ENCODE data around the gene GRHL1.
A peak's percentile ranks its signal among the peaks of the same experiment; 100 is the strongest.

Gene GRHL1

DNA sequence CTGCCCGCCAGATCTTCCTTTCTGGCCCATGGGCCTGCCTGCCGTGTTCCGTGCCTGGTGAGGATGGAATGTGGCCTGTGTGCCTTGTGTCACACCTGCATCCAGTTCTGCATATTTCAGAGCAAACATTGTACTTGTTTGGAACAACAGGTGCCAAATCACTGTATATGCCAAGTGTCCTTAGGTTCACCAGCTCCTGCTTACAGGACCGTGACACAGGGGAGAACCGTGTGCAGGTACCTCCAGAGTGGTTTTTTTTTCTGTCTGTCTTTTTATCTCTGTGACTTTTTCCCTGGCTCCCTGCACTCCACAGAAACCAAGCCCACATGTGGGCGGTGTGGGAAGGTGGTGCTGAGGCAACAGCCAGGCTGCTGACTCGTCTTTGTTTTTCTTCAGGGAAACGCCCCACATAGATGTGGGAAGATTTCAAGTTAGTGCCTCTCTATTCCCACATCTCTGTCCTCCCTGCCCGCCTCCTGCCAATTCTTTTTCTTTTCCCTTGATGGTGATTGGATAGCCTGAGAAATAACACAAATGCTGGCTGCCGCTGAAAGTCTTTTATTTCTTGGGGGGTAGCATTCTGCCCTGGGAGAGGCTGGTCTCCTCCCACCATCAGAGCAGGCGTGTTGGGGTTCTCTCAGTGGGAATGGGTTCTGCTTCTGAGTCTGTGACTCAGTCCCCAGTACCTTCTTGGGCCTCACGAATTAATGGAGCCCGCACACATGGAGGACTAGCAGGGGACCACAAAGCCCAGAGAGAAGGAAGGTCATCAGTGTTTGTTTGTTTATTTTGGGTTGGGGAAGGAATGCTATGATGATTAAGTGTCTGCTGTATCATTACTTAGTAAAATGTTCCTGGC is 21.4 kb downstream of the GRHL1 start:
- no peak for ATAC-seq

DNA sequence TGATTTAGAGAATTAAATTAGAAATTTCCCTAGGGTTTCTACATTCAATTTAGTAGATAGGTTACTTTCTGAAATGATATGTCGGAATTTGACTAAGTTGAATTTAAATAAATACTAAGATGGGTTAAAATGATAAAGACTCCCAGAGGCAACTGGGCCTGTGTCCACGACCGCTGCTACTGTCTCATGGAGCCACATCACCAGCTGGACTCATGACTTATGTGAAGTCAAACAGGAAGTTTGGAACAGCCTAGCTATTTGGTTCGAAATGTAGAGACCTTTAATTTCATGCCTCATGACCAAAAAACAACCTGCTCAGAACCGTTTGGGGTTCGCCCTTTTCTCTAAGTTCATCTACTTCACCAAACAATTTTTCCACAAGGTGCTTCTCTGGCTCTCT is 22.2 kb downstream of the GRHL1 start:
- ATAC-seq, result no peak

- no peak for ATAC-seq
These were observed 22.9 kb downstream of the GRHL1 start for GRCh38 chr2:9974343-9974742.

DNA sequence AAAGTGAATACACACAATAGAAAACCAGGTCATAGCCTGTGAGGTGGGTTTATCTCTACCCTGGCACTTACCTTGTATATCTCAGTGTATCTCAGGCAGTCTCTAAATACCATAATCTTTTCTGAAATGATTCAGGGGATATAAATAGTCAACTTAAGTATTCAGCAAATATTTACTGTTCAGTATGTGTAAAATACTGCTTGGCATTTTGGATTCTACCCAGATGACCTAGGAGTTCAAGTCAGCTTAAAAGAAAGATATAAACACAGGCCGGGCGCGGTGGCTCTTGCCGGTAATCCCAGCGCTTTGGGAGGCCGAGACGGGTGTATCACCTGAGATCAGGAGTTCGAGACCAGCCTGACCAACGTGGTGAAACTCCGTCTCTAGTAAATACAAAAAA is 23.8 kb downstream of the GRHL1 start:
- no peak for ATAC-seq

- ATAC-seq, result peak; percentile 56 to 70
These were observed 24.4 kb downstream of the GRHL1 start for GRCh38 chr2:9975805-9976447.

- ATAC-seq, result peak in 1 of 2 donors; percentile 33
These were observed 28.5 kb downstream of the GRHL1 start for GRCh38 chr2:9979977-9980376.

DNA sequence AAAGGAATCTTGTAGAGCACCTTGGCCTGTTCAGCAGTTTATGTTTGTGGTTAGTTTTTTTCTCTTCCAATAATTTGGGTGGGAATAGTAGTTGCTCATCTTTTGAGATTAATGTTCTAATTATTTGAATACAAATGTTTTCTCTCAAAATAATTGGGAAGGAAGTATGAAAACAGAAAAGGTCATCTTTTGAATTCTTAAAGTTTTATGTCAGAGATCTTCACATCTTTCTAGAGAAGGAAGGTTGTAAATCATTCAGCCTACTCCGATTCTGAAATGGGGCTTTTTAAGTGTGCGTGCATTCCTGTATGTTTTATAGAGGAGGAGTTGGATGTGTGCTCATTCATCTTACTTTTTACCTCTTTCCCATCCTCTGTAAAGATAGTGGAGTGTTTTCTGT is 29.0 kb downstream of the GRHL1 start:
- ATAC-seq, result no peak

- ATAC-seq, result no peak
These were observed 30.2 kb downstream of the GRHL1 start for GRCh38 chr2:9981655-9982054.

DNA sequence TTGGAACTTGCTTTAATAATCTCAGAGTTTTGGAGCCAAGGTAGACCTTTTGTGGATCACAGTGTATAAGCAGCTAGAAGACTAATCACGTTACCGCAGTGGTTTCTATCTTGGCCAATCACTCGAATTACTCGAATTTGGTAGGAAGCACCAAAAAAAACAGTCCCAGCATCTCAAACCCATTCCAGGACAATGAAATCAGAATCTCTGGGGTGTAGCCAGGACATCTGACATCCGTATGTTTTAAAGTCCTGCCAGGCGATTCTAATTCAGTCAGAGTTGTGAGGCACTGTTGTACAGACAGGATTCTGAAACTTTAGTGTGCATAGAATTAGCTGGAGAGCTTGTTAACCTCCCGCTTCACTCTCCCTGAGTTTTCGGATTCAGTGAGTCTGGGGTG is 30.8 kb downstream of the GRHL1 start:
- no peak for ATAC-seq

DNA sequence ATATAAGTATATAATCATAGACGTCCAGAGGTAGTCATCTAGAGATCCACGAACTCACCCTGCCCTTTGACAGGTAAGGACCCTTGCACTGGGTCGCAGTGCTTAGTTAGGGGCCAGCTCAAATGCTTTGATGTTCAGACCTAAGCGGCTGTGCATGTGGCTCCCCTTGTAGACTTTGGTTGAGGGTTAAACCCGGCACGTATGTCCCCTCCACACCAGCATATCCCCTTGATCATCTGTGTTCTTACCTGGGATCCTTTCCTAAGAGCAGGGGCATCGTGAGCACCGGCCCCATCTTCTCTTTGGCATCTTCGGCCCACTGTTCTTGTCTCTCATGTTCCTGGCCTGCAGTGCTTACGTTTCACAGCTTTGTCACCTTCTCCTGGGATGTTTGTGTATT is 31.4 kb downstream of the GRHL1 start:
- no peak for ATAC-seq

DNA sequence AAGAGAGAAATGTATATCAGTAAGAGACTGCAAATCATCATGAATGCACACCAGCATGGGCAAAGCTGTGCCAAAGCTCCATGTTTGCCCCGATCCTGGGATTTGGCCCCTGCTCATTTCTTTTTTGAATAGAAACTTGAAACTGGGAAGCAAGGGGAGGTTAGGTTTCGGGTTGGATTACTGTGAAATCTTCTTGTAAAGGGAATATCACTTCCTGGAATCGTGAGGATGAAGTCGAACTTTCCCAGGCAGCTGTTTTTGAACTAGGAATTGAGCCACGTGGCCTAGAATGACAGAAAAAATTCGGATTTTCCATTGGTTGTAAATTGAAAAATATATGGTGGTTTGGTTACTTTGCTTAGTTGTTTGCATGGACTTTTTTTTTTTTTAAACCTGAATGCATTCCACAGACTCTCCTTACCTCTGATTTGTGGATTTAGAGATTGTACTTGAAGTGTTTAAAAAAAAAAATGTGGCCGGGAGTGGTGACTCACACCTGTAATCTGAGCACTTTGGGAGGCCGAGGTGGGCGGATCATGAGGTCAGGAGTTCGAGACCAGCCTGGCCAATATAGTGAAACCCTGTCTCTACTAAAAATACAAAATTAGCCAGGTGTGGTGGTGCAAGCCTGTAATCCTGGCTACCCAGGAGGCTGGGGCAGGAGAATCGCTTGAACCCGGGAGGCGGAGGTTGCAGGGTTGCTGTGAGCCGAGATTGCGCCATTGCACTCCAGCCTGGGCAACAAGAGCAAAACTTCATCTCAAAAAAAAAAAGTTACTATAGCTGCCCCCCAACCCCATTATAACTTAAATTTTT is 32.1 kb downstream of the GRHL1 start:
- no peak for ATAC-seq

- ATAC-seq, result peak; percentile 53 to 60
These were observed 32.8 kb downstream of the GRHL1 start for GRCh38 chr2:9984217-9984739.

GRCh38 chr2:9984871-9985480 is 33.5 kb downstream of the GRHL1 start:
- no peak for ATAC-seq

DNA sequence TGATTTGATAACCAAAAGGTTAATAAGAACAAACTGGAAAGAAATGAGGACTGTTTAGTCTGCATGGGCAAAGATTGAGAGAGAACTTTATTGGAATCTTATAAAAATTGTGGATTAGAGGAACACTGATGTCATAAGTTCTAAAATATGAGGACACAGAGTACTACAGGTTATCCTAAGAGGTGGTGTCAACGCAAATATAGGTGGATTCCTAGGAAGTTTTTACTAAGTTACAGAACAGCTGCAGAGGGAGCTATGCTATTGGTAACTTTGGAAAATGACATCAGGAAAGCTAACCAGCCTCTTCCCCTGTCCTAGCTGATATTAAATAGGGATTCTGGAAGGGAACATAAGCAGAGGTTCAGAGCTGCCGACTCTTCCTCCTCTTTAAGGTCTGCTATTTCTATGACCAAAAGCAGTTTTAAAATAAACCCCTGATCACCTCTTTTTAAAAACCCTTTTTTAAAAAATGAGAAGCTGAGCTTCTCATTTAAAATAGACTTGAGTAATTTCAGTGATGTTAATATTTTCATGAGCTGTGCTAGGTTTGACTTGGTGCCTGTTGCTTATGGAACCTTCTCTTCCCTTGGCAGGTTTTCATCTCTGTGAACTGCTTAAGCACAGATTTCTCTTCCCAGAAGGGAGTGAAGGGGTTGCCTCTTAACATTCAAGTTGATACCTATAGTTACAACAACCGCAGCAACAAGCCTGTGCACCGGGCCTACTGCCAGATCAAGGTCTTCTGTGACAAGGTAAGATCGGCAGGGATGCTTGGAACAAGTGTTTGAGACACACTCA is 34.2 kb downstream of the GRHL1 start:
- ATAC-seq, result no peak

DNA sequence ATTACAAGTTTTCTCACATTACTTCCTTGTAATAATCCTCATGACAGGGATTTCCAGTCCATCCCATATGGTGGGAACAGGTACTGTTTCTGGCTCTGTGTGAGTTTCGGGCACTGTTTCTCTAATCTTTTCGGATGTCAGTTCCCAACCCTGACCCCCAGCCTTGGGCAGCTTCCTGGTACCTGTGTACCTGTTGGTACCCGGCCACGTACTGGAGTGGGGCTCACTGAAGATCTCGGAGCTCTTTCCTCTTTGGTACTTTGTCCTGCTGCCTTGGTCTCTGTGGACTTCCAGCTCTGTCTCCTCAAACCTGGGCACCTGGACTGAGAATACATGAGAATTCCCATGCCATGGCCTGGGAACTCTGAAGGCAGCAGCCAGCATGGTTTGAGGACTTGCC is 36.8 kb downstream of the GRHL1 start:
- no peak for ATAC-seq

GRCh38 chr2:9990736-9991135 is 39.2 kb downstream of the GRHL1 start:
- ATAC-seq, result no peak

GRCh38 chr2:9991221-9991620 is 39.7 kb downstream of the GRHL1 start:
- no peak for ATAC-seq

- no peak for ATAC-seq
These were observed 40.4 kb downstream of the GRHL1 start for GRCh38 chr2:9991829-9992273.

- ATAC-seq, result no peak
These were observed 41.1 kb downstream of the GRHL1 start for GRCh38 chr2:9992427-9993187.

DNA sequence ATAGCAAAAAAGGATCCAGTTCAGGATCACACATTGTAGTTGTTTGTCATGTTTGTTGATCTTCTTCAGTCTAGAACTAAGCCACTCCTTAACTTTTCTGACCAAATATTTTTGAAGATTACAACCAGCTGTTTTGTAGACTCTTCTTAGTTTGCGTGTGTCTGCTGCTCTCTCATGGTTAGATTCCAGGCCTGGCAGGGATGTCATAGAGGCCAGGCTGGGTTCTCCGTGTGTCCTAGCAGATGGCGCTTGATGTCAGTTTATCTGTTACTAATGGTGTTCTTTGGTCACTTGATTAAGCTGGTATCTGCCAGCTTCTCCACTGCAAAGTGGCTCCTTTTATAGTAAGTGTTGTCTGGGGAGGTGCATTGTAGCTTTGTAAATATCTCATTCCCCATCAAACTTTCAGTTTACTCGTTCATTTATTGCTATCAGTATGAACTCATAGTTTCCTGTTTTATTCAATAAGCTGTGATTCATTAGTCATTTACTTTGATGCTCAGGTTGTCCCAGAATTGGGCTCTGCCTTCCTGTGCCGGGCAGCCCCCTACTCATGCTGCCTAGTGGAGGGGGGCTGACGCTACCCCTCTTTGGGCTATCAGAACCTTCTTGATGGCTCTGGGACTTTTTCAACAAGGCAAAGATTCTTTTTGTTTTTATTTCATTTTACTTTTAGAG is 42.1 kb downstream of the GRHL1 start:
- ATAC-seq, result peak; percentile 68 to 82
